HepG2 (cell line): ENCODE data around the gene ZBTB9. TPM values are rescaled to one million over a fixed set of nuclear protein-coding genes. Genes with fewer than 3 reads are reported as not detected.

Source experiments
- MED13 ChIP-seq: sonication (generic); formaldehyde crosslinking; IDR thresholded peaks from 2 replicates; pipeline ENCODE4 v1.5.0; 2020; ENCODE audit warnings: missing genetic modification reagents
- TBX3 ChIP-seq: fragments of 450-650 bp; IDR thresholded peaks from 2 replicates; pipeline ENCODE4 v1.6.1; 2017; ENCODE audit warnings: antibody characterized with exemption, mild to moderate bottlenecking, inconsistent platforms, borderline replicate concordance
- TCF12 ChIP-seq, 2 experiments: fragments of 450-650 bp in 1 of 2; sonication (generic) in 1 of 2; formaldehyde crosslinking in 1 of 2; IDR thresholded peaks; 2 replicates each; pipeline versions ENCODE4 v1.6.1 to v1.8.0; 2017 to 2022; ENCODE audit warnings: antibody characterized with exemption in 1 of 2, mild to moderate bottlenecking in 1 of 2, missing genetic modification reagents in 1 of 2, moderate library complexity in 1 of 2
- TEAD2 ChIP-seq: sonication (generic); formaldehyde crosslinking; IDR thresholded peaks from 2 replicates; pipeline ENCODE4 v1.9.0; 2021; ENCODE audit warnings: missing genetic modification reagents
- ZBTB4 ChIP-seq: sonication (generic); formaldehyde crosslinking; IDR thresholded peaks from 2 replicates; pipeline ENCODE4 v1.4.0; 2020; ENCODE audit warnings: missing genetic modification reagents, mild to moderate bottlenecking, borderline replicate concordance
- ZKSCAN8 ChIP-seq: IDR thresholded peaks from 2 replicates; pipeline ENCODE4 v1.6.1; 2016; ENCODE audit warnings: borderline replicate concordance, missing genetic modification reagents, missing compliant biosample characterization
- ZNF160 ChIP-seq: sonication (generic); formaldehyde crosslinking; IDR thresholded peaks from 2 replicates; pipeline ENCODE4 v1.8.0; 2022; ENCODE audit warnings: mild to moderate bottlenecking, inconsistent platforms, missing genetic modification reagents
- ZNF24 ChIP-seq: fragments of 450-650 bp; IDR thresholded peaks from 2 replicates; pipeline ENCODE4 v1.6.1; 2017; ENCODE audit warnings: antibody characterized with exemption, mild to moderate bottlenecking
- ZNF512B ChIP-seq: sonication (generic); formaldehyde crosslinking; IDR thresholded peaks from 2 replicates; pipeline ENCODE4 v1.5.1; 2020; ENCODE audit warnings: missing genetic modification reagents, mild to moderate bottlenecking, borderline replicate concordance
- ZNF550 ChIP-seq: sonication (generic); formaldehyde crosslinking; IDR thresholded peaks from 2 replicates; pipeline ENCODE4 v1.4.0; 2020; ENCODE audit warnings: mild to moderate bottlenecking, missing genetic modification reagents, borderline replicate concordance
- ZNF557 ChIP-seq: sonication (generic); formaldehyde crosslinking; IDR thresholded peaks from 2 replicates; pipeline ENCODE4 v1.4.0; 2020; ENCODE audit warnings: missing genetic modification reagents
- ZNF567 ChIP-seq: sonication (generic); formaldehyde crosslinking; IDR thresholded peaks from 2 replicates; pipeline ENCODE4 v1.8.1; 2023; ENCODE audit warnings: mild to moderate bottlenecking, missing genetic modification reagents, borderline replicate concordance
- ZNF605 ChIP-seq: sonication (generic); formaldehyde crosslinking; IDR thresholded peaks from 2 replicates; pipeline ENCODE4 v1.8.0; 2022; ENCODE audit warnings: mild to moderate bottlenecking, missing genetic modification reagents
- polyA plus RNA-seq, 8 experiments: library from polyadenylated mRNA; depleted of rRNA in 3 of 8; stranded (reverse) in 7 of 8; unstranded in 1 of 8; fragments of >200 nt; fragmentation: Illumina TruSeq in 4 of 8; extraction: Trizol in 4 of 8; gene quantifications; 2 replicates each; pipeline versions ENCODE4 v1.2.1 to v1.2.3, GENCODE V29; 2011 to 2016; ENCODE audit warnings: low read depth in 4 of 8, missing spikeins in 1 of 8, mixed read lengths in 1 of 8; ENCODE audit not compliant: insufficient read depth in 1 of 8
- total RNA-seq, 5 experiments: library from RNA; depleted of rRNA; stranded (reverse); fragments of >200 nt; fragmentation: Illumina TruSeq; extraction: Trizol; gene quantifications; 2 replicates each; pipeline ENCODE4 v1.2.3, GENCODE V29; 2016; ENCODE audit warnings: low read depth in 1 of 5
- TF ChIP-seq, protein P1 (sequence below): sonication (generic); formaldehyde crosslinking; IDR thresholded peaks from 2 replicates; pipeline ENCODE4 v1.4.0; 2020; ENCODE audit warnings: missing genetic modification reagents
- TF ChIP-seq, protein P2 (sequence below): sonication (generic); formaldehyde crosslinking; IDR thresholded peaks from 2 replicates; pipeline ENCODE4 v1.4.0; 2020; ENCODE audit warnings: mild to moderate bottlenecking, missing genetic modification reagents

The ZBTB9 gene
- total and polyA plus RNA-seq, 2 of the 13 experiments (the other 11 are each of a cell fraction or from before 2014, with no cell fraction given) = 5.3 to 9.2 TPM

DNA sequence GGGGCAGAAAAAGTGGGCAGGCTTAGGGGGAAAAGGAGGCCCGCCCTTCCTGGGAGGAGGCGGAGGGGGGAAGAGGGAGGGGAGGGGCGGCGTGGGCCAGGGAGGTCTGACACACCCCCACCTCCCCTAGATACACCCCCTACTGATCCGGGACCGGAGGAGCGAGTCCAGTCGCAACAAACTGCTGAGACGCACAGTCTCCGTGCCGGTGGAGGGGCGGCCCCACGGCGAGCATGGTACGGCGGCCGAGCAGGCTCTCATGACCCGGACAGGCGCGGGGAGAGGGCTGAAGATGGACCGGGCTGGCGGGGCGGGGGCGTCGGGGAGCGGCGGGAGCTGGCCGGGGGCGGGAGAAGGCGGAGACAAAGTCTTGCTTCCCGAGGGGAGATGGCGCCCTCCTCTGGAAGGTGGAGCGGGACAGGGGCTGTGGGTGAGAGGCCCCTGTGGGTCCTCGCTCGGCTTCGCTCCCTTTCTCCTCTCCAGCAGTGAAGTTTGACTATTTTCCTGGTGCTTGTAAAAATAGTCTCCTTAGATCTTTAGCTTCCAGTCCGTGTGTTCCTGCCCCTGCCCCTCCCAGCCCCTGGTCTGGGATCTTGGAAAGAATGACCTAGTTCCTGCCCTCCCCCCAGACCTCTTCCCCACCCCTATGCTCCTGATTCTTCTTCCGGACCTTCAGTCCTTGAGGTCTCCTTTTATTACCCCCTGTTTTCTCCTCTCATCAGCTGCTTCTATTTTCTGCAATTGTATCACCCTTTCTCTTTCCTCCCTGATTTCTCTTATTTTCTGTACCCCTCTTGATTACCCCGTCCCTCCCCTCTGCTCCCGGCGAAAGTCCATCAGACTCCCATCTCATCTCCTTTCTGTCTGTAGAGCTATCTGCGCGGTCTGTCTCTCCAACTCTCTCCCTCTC lies 28.5 kb upstream of the ZBTB9 start (continued):
- TF ChIP-seq ZNF557 (CRISPR knock-in tag) (no peak), TCF12 (IDR thresholded peaks at IDR 0.05) (no peak), TCF12 (CRISPR knock-in tag; IDR thresholded peaks at IDR 0.05) (no peak), ZNF605 (CRISPR knock-in tag) (no peak; the same call in 1 of the 2 replicates), ZNF160 (CRISPR knock-in tag) (no peak), ZNF512B (CRISPR knock-in tag) (no peak), ZNF24 (no peak), ZNF567 (CRISPR knock-in tag) (no peak), ZNF550 (no peak), TEAD2 (CRISPR knock-in tag) (no peak), MED13 (CRISPR knock-in tag) (no peak), ZBTB4 (CRISPR knock-in tag) (no peak), TBX3 (no peak), ZKSCAN8 (CRISPR knock-in tag) (no peak)
- TF ChIP-seq, protein P1, sequence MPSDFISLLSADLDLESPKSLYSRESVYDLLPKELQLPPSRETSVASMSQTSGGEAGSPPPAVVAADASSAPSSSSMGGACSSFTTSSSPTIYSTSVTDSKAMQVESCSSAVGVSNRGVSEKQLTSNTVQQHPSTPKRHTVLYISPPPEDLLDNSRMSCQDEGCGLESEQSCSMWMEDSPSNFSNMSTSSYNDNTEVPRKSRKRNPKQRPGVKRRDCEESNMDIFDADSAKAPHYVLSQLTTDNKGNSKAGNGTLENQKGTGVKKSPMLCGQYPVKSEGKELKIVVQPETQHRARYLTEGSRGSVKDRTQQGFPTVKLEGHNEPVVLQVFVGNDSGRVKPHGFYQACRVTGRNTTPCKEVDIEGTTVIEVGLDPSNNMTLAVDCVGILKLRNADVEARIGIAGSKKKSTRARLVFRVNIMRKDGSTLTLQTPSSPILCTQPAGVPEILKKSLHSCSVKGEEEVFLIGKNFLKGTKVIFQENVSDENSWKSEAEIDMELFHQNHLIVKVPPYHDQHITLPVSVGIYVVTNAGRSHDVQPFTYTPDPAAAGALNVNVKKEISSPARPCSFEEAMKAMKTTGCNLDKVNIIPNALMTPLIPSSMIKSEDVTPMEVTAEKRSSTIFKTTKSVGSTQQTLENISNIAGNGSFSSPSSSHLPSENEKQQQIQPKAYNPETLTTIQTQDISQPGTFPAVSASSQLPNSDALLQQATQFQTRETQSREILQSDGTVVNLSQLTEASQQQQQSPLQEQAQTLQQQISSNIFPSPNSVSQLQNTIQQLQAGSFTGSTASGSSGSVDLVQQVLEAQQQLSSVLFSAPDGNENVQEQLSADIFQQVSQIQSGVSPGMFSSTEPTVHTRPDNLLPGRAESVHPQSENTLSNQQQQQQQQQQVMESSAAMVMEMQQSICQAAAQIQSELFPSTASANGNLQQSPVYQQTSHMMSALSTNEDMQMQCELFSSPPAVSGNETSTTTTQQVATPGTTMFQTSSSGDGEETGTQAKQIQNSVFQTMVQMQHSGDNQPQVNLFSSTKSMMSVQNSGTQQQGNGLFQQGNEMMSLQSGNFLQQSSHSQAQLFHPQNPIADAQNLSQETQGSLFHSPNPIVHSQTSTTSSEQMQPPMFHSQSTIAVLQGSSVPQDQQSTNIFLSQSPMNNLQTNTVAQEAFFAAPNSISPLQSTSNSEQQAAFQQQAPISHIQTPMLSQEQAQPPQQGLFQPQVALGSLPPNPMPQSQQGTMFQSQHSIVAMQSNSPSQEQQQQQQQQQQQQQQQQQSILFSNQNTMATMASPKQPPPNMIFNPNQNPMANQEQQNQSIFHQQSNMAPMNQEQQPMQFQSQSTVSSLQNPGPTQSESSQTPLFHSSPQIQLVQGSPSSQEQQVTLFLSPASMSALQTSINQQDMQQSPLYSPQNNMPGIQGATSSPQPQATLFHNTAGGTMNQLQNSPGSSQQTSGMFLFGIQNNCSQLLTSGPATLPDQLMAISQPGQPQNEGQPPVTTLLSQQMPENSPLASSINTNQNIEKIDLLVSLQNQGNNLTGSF (CRISPR knock-in tag) = no peak
- TF ChIP-seq, protein P2, sequence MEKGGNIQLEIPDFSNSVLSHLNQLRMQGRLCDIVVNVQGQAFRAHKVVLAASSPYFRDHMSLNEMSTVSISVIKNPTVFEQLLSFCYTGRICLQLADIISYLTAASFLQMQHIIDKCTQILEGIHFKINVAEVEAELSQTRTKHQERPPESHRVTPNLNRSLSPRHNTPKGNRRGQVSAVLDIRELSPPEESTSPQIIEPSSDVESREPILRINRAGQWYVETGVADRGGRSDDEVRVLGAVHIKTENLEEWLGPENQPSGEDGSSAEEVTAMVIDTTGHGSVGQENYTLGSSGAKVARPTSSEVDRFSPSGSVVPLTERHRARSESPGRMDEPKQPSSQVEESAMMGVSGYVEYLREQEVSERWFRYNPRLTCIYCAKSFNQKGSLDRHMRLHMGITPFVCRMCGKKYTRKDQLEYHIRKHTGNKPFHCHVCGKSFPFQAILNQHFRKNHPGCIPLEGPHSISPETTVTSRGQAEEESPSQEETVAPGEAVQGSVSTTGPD (CRISPR knock-in tag) = no peak
